ENCODE results near the gene PRAC2.
"Not testable (repeated sequence)": the region's sequence is repeated elsewhere in the genome, so short reads cannot be mapped to it uniquely, and the experiment has no call there.

The PRAC2 gene

DNA sequence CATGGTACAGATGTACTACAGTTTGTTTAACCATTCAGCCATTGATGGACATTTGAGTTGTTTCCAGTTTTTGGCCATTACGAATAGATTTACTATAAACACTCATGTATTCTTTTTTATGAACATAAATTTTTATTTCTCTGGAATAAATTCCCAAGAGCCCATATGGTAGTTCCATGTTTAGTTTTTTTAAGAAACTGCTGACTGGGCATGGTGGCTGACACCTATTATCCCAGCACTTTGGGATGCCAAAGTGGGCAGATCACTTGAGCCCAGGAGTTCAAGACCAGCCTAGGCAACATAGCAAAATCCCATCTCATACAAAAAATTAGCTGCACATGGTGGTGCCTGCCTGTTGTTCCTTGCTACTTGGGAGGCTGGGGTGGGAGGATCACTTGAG is 30.9 kb upstream of the PRAC2 start:
- TF ChIP-seq, protein P1, sequence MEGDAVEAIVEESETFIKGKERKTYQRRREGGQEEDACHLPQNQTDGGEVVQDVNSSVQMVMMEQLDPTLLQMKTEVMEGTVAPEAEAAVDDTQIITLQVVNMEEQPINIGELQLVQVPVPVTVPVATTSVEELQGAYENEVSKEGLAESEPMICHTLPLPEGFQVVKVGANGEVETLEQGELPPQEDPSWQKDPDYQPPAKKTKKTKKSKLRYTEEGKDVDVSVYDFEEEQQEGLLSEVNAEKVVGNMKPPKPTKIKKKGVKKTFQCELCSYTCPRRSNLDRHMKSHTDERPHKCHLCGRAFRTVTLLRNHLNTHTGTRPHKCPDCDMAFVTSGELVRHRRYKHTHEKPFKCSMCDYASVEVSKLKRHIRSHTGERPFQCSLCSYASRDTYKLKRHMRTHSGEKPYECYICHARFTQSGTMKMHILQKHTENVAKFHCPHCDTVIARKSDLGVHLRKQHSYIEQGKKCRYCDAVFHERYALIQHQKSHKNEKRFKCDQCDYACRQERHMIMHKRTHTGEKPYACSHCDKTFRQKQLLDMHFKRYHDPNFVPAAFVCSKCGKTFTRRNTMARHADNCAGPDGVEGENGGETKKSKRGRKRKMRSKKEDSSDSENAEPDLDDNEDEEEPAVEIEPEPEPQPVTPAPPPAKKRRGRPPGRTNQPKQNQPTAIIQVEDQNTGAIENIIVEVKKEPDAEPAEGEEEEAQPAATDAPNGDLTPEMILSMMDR (IDR thresholded peaks at IDR 0.05; ENCODE audit: low read depth, low read length, missing control alignments): no peak
- no peak for DNase-seq (ENCODE audit: extremely low read depth, low read depth)
- no peak overlapping the region for H3K4me3 ChIP-seq (replicated peaks; ENCODE audit: low read depth, low read length)

DNA sequence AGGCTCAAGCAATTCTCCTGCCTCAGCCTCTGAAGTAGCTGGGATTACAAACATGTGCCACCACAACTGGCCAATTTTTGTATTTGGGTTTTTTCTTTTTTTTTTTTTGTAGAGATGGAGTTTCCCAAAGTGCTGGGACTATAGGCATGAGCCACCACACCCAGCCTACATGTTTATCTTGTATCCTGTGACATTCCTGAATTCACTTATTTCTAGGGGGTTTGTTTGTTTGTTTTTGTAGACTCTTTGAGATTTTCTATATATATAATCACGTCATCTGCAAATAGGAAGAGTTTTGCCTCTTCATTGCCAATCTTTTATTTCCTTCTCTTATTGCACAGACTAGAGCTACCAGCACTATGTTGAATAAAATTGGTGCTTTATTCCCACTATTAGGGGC is 29.8 kb upstream of the PRAC2 start:
- TF ChIP-seq, protein P1 (IDR thresholded peaks at IDR 0.05; ENCODE audit: low read depth, low read length, missing control alignments): no peak
- no peak overlapping the region for H3K4me3 ChIP-seq (replicated peaks; ENCODE audit: low read depth, low read length)
- DNase-seq (ENCODE audit: extremely low read depth, low read depth): no peak

DNA sequence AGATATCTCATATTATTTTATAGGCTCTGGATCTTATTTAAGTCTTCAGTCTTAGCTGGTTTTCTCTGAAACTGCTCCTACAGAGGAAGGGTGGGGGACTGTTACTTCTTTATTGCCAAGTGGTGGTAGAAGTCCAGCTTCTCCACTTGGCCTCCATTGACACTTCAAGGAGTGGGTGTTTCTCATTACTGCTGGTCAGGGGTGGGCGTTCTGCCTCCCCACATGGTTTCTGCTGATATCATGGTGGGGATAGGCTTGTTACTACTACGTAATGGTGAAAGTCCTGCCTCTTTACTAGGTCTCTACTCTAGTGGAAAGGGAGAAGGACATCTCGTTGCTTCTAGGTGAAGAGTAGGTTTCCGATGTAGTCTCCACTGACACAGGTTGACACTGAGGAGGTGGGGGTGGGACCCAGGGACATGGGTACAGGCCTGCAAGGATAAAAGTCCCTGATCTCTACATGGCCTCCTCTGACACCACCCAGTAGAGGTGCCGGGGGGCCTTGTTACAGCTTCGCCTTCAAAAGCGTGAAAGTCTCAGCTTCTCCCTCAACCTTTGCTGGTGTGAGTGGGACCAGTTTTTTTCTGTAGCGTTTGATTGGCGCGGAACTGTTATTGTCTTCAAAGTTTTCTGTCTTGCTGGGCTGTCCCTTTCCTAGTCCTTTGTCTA is 21.0 kb upstream of the PRAC2 start:
- no peak for DNase-seq (ENCODE audit: extremely low read depth, low read depth)
- TF ChIP-seq, protein P1 (IDR thresholded peaks at IDR 0.05; ENCODE audit: low read depth, low read length, missing control alignments): no peak

DNA sequence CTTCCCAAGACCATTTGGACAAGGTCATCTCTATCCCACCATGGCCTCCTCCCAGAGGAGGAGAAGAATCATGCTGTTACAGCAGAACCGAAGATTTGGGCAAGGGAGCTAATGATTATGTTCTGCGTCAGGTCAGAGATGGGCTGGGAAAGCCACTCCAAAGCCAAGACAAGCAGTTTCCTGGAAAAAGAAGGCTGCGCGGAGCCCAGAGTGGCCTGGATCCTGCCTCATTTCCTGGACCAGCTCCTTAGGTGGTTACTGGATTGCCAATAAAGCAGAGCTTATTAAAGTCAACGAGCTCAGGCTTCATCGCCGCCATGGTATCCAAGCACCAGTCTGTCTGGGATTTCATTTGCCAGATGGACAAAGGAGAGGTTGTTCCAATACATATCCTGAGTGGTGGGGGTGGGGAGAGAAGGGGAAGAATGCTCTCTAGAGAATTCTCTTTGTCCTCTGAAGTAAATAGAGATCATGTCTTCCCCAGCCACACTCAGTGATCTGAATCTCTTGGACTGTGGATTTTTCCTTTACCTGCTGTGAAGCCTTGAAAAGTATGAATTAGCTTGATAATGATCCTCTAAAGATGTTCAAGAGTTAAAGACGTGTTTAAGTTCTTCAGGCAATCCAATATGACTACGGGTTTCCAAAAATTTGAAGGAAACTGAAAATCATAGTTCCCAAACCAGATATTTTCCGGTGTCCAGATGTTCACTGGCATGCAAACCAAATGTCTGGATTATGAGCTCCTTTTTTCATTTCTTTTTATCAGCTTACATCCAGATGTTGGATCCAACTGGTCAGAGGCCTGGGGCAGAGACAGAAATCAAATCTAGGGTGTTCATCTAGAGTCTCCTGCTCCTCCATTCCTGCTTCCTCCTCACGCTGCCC is 18.4 kb upstream of the PRAC2 start:
- H3K4me3 ChIP-seq (replicated peaks; ENCODE audit: low read depth, low read length): no peak overlapping the region
- no peak for DNase-seq (ENCODE audit: extremely low read depth, low read depth)
- TF ChIP-seq, protein P1 (IDR thresholded peaks at IDR 0.05; ENCODE audit: low read depth, low read length, missing control alignments): no peak

More for the DNA sequence above, 21.0 kb upstream of the PRAC2 start:
- H3K4me3 ChIP-seq (replicated peaks; ENCODE audit: low read depth, low read length): no peak overlapping the region

DNA sequence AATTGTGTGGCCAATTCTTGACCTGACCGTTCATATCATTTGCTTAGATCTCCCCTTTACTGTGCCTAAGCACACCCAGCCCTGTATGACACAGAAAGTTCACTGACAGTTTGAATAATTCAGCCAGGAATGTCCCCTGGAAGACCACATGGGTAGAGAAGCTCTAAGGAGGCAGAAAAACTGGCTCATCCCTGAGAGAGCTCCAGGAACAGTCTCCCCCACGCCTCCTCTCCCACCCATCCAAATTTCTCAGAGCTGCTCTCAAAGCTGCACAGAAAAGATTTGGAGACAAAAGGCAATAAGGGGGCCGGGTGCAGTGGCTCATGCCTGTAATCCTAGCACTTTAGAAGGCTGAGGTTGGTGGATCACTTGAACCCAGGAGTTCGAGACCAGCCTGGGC is 11.9 kb upstream of the PRAC2 start:
- TF ChIP-seq, protein P1 (IDR thresholded peaks at IDR 0.05; ENCODE audit: low read depth, low read length, missing control alignments): no peak
- DNase-seq (ENCODE audit: extremely low read depth, low read depth): no peak
- H3K4me3 ChIP-seq (replicated peaks; ENCODE audit: low read depth, low read length): no peak overlapping the region

DNA sequence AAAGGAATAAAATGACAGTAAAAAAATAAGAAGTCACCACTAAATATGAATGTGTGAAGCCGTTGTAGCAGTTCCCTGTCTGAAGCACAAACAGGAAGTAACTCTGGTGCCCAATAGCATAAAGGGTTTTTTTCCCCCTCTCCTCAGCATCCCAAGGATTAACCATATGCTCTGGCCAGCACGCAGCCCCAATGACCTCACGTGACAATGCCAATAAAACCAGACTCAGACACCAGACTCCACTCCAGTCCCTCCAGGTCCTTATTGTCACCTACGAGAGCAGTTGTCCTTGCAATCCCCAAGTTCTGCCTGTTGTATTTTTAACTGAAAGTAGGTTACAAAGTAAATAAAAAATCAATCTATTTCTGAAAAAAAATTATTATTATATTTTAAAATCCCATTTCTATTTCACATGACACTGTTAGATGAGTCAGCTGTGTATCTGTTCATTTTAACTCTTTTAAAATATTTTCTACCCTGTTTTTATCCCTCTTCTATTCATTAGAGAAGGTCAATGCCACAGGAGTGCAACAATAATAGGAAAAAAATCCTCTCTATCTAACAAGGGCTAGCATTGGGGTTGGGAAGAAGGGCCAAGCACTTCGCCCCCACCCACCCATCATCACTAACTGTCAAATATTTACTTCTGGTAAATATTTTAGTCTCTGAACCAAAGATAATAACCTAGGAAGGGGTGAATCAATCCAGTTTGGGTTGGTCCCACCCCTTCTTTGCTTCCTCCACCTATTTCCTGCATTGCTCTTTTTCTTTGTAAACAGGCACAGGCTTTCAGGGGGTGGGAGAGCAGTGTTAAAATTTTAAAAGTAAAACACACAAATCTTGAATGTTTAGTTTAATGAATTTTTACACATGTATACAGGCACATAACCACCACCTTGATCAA is 7.2 kb upstream of the PRAC2 start:
- TF ChIP-seq, protein P1 (IDR thresholded peaks at IDR 0.05; ENCODE audit: low read depth, low read length, missing control alignments): no peak
- DNase-seq (ENCODE audit: extremely low read depth, low read depth): no peak
- H3K4me3 ChIP-seq (replicated peaks; ENCODE audit: low read depth, low read length): no peak overlapping the region

DNA sequence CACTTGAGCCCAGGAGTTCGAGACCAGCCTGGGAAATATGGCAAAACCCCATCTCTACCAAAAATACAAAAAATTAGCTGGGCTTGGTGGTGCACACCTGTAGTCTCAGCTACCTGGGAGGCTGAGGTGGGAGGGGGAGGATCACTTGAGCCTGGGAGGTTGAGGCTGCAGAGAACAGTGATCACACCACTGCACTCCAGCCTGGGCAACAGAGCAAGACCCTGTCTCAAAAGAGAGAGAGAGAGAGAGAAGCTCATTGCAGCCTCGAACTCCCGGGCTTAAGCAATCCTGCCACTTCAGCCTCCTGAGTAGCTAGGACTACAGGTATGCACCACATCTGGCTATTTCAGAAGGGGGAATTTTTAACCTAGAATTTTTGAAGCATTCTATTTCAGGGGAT is 6.4 kb upstream of the PRAC2 start:
- not testable (repeated sequence) for H3K4me3 ChIP-seq (replicated peaks; ENCODE audit: low read depth, low read length); DNase-seq (ENCODE audit: extremely low read depth, low read depth)
